ENCODE results near the gene AP2M1.
"Not testable (repeated sequence)": the region's sequence is repeated elsewhere in the genome, so short reads cannot be mapped to it uniquely, and the experiment has no call there.

Gene AP2M1

GRCh38 chr3:184157206-184157605 is 17.4 kb upstream of the AP2M1 start:
- DNase-seq (ENCODE audit: low read depth): no peak

- no peak for DNase-seq (ENCODE audit: low read depth)
Measured at GRCh38 chr3:184158404-184158803, 16.3 kb upstream of the AP2M1 start.

GRCh38 chr3:184160456-184160855 is 14.2 kb upstream of the AP2M1 start:
- no peak for DNase-seq (ENCODE audit: low read depth)

- not testable (repeated sequence) for DNase-seq (ENCODE audit: low read depth)
Measured at GRCh38 chr3:184162571-184163070, 12.0 kb upstream of the AP2M1 start.

DNA sequence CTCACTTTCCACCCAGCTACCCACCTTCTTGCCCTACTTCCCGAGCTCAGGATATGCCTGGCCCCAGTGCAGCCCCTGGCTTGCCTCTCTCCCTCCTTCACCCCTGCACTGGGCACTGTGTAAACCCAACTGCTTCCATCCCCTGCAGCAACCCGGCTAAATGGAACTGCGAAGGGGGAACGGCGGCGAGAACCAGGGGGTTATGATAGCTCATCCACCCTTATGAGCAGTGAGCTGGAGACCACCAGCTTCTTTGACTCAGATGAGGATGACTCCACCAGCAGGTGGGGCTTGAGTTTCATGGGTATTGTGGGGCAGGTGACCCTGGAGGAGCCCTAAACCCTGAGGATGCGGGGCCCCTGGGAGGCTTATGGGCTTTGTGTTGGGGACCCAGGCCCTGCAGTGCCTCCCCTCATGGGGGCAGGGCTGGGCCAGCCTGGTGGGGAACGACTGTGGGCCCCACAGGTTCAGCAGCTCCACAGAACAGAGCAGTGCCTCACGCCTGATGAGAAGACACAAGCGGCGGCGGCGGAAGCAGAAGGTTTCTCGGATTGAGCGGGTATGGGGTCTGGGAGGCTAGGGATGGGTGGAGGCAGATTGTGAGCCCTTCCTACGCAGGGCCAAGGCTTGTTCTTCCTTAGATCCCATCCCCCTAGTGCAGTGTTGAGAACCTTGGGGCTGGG is 9.9 kb upstream of the AP2M1 start:
- no peak for DNase-seq (ENCODE audit: low read depth)

GRCh38 chr3:184165543-184165942 is 9.1 kb upstream of the AP2M1 start:
- DNase-seq (ENCODE audit: low read depth): no peak

DNA sequence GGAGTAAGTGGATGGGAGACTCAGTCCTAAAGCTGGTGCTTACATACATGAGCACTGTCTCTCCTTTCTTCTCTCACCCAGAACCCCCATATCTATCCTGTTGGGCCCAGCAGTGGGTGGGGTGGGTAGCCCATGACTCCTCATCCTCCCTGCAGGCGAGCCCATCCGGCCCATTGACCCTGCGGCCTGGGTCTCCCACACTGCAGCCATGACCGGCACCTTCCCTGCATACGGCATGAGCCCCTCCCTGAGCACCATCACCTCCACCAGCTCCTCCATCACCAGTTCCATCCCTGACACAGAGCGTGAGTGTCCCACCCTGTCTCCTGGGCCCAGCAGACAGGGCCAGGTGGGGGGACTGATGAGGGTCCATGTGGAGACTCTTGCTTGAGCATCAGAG is 8.0 kb upstream of the AP2M1 start:
- no peak for DNase-seq (ENCODE audit: low read depth)

- no peak for DNase-seq (ENCODE audit: low read depth)
Measured at GRCh38 chr3:184167786-184168185, 6.9 kb upstream of the AP2M1 start.

DNA sequence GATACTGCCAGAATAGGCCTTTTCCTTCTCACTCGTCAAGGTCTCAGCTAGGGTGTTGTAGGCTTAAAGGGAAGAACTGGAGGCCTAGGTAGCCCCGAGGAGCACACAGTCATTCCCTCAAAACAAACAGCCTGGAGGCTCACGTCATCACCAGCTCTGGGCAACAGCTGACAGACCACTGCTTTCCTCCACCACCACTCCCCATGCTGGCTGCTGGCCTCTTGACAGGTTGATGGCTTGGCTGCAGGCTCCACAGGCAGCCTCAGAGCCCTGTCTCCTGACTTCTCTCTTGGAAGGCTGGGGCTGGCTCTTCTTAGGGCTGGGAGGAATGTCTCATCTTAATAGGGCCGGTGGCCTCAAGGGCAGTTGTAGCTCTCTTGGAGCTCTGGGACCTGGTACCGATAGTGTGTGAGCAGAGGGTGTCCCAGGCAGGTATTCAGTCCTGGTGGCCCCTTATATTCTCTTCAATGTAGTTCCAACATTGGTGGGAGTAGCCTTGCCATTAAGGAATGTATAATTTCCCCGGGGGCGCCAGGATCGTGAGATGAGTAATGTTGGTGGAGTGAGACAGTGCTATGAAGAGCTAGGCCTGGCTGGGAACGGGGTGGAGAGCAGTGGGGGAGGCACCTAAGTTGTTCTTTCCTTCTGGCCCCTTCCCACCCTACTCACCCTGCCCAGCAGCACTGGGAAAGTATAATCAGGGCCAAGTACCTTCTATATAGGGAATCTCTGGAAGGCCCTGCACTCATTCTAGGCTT is 6.1 kb upstream of the AP2M1 start:
- no peak for DNase-seq (ENCODE audit: low read depth)

DNA sequence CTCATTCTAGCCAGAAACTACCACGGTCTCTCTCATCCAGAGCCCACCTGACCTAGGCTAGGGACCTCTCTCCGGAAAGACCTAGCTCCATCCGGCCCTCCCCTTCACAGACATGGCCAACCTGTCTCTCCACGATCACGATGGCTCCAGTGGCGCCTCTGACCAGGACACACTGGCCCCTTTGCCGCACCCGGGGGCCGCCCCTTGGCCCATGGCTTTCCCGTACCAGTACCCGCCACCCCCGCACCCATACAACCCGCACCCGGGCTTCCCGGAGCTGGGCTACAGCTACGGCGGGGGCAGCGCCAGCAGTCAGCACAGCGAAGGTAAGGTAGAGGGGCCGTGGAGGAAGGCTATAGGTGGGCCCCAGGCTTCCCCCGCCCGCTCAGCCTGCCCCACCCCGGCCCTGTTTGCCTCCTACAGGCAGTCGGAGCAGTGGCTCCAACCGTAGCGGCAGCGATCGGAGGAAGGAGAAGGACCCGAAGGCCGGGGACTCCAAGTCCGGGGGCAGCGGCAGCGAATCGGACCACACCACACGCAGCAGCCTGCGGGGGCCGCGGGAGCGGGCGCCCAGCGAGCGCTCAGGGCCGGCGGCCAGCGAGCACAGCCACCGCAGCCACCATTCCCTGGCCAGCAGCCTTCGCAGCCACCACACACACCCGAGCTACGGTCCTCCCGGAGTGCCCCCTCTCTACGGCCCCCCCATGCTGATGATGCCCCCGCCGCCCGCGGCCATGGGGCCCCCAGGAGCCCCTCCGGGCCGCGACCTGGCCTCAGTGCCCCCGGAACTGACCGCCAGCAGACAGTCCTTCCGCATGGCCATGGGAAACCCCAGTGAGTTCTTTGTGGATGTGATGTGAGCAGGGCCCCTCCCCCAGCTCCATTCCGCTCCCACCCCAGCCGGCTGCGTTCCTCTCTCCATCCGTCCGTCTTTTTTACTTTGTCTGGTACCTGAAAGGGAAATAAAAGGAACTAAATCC is 4.5 kb upstream of the AP2M1 start:
- DNase-seq (ENCODE audit: low read depth): no peak

DNA sequence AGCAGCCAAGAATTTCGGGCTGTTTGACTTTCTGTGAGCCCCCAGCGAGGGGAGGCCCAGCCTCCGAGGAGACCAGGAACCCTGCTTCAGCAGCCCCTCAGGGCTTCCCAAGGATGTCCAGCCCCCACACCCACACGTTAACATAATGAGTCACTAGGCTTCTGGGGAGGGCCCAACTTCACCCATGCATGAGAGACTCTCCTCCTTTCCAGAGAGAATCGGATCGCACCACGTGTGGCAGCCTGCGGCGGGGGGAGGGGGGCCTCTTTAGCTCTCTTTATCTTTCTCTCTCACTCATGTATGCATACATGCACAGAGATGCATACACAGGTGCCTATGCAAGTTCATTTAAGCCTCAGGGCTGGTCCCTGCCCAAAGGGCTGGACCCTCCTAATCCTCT is 3.1 kb upstream of the AP2M1 start:
- DNase-seq (ENCODE audit: low read depth): no peak

DNA sequence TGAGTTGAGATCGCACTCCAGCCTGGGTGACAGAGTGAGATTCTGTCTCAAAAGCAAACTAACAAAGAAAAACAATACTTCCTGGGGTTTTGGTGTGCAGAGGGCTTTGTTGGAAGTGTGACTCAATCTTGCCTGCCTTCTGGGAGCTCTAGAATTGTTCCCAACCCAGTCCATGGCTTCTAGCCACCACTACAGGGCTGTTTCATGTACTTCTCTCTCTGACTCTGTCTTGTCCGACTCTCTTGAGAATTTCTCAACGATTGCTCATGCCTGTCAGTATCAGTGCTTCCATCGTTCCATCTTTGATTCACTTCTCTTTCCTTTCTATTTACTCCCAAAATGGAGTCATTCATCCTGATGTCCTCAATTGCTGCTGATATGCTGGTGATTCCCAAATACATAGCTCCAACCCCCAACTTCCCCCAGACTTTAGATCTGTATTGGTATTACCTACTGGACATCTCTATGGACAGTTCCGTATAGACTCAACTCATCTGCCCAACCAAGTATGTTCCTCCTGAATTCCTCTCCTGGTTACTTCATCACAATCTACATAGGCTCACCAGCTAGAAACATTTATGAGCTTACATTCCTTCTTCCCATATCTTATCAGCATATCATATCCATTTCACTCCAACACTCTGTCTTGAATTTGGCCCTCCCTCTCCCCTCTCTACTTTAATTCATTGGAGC is 1.8 kb upstream of the AP2M1 start:
- no peak for DNase-seq (ENCODE audit: low read depth)

GRCh38 chr3:184173374-184173722 is 1.3 kb upstream of the AP2M1 start:
- DNase-seq (ENCODE audit: low read depth): no peak

DNA sequence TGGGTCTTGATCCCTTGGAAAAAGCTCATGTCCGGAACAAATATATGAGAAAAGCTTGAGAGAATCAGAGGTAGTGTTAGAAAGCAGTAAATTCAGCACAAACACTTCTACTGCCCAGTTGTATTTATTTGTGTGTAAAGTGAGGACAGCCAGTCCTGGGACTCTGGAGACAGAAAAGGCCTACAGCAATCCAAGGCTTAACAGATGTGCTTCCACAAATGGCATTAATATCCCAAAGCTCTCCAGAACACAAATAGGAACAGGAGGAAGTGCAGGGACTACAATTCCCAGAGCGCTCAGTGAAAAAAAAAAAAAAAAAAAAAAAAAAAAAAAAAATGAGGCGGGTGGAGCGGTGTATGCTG is 390 bp upstream of the AP2M1 start:
- no peak for DNase-seq (ENCODE audit: low read depth)

DNA sequence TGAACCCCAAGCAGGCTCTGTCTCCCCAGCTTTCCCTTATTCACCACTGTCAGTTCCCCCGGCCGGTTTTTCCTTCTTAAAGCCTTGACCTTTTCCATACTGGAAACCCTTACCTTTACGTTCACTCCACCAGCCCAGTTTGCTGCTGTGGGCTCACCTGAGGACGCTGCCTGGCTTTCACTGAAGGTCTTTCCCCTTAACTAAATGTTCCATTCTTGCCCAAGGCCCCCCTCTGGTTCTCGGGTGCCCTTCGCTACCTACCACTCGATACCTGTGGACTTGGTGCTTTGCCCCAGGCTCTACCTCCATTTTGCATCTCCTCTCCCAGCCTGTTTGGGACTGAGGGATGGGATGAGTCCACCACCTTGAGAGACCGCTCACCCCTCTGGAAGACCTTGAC is 851 bp downstream of the AP2M1 start:
- DNase-seq (ENCODE audit: low read depth): no peak

DNA sequence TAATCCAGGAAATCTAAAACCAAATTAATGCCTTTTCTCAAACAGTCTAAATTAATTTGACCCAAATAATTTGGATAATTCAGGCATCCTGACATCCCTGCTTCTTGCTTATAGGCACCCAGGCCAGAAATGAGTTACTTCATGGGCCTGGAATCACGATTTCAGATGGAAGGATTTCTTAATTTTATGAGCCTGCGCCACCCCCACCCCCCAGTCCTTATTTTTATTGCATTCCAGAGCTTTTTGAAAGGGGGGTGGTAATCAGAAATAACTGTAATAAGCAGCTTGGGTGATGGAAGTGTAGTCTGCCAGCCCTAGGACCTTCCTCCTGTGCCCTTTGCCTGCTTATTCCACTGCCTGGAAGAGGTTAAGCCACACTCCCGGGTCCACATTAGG is 1.3 kb downstream of the AP2M1 start:
- DNase-seq (ENCODE audit: low read depth): no peak

DNA sequence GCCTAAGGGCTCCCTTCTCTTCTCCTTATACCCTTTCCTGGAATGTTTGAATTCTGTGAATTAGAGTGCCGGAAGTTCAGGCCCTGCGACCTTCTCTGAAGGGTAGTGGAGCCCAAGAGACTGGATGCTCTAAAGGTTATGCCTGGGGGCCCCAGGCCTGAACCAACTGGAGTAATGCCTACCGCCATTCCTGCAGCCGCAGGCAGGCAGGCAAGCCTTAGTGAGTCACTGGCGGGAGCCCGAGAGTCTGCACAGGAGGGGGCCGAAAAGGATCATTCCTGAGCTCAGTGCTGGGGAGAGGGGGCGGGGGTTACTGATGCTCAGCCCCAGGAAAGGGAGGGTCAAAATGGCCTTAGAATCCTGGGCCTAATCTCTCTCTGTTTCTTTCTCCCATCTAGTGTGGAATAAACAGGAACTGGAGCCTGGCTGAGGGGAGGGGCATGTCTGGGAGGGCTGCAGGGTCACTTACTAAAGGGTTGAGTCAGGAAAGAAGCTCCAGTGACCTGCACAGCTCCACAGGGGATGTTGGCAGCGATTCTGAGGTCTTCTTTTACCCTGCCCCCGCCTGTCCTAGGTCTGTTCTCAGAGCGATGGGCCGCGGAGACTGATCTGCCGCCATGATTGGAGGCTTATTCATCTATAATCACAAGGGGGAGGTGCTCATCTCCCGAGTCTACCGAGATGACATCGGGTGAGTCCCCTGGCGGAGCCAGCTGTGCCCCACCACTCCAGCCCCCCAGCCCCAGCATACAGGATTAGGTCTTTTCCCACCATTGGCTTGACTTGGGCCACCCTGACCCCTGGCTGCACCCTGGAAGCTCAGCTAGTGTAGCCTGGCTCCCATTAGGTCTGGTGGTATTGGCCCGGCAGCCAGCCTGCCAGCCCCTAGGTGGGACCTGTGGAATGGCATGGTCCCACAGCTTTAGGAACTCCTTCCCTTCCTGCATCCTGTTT is 2.0 kb downstream of the AP2M1 start:
- DNase-seq (ENCODE audit: low read depth): no peak

DNA sequence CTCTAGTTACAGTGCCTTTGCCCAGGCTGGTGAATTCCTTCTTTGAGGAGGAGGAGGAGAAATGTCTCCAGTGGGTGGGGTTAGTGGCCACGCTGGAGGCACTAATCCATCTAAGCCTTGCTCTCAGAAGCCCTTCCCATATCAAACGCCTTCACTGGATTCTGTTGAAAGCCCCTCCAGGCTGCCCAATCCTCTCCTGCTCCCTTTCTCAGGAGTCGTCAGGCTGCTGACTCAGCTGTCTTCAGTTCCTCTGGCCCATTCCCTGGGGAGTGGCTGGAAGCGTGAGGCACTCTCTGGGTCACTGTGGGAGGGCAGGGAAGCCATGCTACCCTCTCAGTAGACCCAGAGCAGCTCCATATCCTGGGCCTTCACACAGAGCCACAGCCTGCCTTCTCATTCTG is 2.7 kb downstream of the AP2M1 start:
- no peak for DNase-seq (ENCODE audit: low read depth)

DNA sequence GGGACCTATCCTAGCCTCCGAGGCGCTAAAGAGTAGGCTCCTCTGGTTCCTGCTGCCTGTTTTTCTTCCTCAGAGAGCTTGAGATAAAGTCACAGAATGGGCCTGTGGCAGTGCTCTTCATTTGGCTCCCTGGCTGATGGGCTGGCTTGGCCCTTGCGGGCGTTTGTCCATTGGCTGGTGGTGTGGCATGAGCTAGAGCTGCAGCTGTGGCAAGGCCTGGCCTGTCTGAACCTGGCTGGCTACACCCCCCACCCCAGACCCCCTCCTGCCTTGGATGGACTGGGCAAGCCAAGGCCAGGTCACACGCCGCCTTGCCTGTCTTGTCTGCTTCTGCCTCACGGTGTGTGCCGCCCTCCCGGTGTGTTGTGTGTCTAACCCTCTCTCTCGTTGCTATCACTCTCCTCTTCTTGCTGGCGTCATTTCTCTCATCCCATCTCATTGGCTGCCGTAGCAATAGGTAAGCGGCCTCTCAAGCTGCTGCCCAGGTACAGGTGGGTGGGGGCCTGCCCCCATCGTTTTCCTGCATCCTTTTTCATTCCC is 3.2 kb downstream of the AP2M1 start:
- no peak for DNase-seq (ENCODE audit: low read depth)

- no peak for DNase-seq (ENCODE audit: low read depth)
Measured at GRCh38 chr3:184178521-184179138, 4.0 kb downstream of the AP2M1 start.
